Muscle of leg (tissue), 11 donors: Measurements from ENCODE around the gene AKAP4. TPM values are rescaled to one million over a fixed set of nuclear protein-coding genes. Genes with fewer than 3 reads are reported as not detected.
A peak's percentile ranks its signal among the peaks of the same experiment; 100 is the strongest.

Experiments used
- DNase-seq: peaks from one replicate; pipeline ENCODE4 v3.0.0; 2013
- H3K27ac ChIP-seq: one replicate; pipeline ENCODE4 v1.5.1; 2013; ENCODE audit warnings: mild to moderate bottlenecking, low read length, control low read depth
- H3K27me3 ChIP-seq: one replicate; pipeline ENCODE4 v1.6.1; 2013; ENCODE audit warnings: low read length; ENCODE audit not compliant: control insufficient read depth, insufficient read depth
- H3K36me3 ChIP-seq: one replicate; pipeline ENCODE4 v1.6.1; 2013; ENCODE audit warnings: low read length; ENCODE audit not compliant: control insufficient read depth, insufficient read depth
- H3K4me1 ChIP-seq: one replicate; pipeline ENCODE4 v1.6.1; 2013; ENCODE audit warnings: low read length; ENCODE audit not compliant: control insufficient read depth, insufficient read depth
- H3K4me3 ChIP-seq: one replicate; pipeline ENCODE4 v1.5.1; 2013; ENCODE audit warnings: low read length, control low read depth
- H3K9me3 ChIP-seq: replicated peaks from 2 replicates; pipeline ENCODE4 v1.6.1; 2013; ENCODE audit warnings: low read depth, low read length; ENCODE audit not compliant: control insufficient read depth
- WGBS: methylation state at CpG from one replicate; pipeline ENCODE4 v1.1.5; 2013; ENCODE audit warnings: missing lambda C conversion rate; ENCODE audit not compliant: insufficient coverage; 5-methylcytosine and 5-hydroxymethylcytosine counted together
- polyA plus RNA-seq, 8 donors: library from polyadenylated mRNA; unstranded; fragments of 120-200 nt; gene quantifications; one replicate each; pipeline versions ENCODE4 v1.2.1 to v1.2.3, GENCODE V29; 2013; ENCODE audit warnings: inconsistent platforms in 1 of 8, low replicate concordance in 1 of 8; ENCODE audit not compliant: insufficient read length in 8 of 8, insufficient read depth in 1 of 8
- total RNA-seq: library from RNA; stranded (reverse); fragments of 120-200 nt; gene quantifications from one replicate; pipeline ENCODE4 v1.2.4, GENCODE V29; 2013

The AKAP4 gene
- total and polyA plus RNA-seq, 9 donors: 0.47 to 1.9 (median 0.72) TPM

DNA sequence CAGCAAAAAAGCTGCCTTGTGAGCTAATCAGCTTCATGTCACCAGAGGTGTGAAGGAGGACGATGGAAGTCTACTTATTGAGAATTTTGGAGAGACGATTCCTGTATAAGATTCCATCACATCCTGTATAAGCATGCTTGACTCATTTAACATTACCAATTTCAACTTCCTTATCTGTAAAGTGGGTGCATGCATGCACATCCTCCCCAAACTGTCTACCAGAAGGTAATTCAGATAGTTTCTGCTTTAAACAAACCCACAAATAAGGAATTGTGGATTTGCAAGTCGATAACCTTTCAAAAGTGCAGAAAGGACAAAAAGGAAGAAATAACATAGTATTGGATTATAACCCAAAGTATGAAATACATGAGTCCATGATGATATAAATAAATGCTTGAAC, 31.1 kb downstream of the AKAP4 start:
- H3K4me1 ChIP-seq: no peaks in the 10 kb centered on the region
- no peak for DNase-seq
- WGBS: no CpG with 5 or more reads among the region's 3 CpGs
- H3K4me3 ChIP-seq: no peak overlapping the region
- no peak overlapping the region for H3K27ac ChIP-seq
- no peaks in the 10 kb centered on the region for H3K9me3 ChIP-seq
- H3K27me3 ChIP-seq: peaks cover 24% of the 10 kb centered on the region
- no peaks in the 10 kb centered on the region for H3K36me3 ChIP-seq

DNA sequence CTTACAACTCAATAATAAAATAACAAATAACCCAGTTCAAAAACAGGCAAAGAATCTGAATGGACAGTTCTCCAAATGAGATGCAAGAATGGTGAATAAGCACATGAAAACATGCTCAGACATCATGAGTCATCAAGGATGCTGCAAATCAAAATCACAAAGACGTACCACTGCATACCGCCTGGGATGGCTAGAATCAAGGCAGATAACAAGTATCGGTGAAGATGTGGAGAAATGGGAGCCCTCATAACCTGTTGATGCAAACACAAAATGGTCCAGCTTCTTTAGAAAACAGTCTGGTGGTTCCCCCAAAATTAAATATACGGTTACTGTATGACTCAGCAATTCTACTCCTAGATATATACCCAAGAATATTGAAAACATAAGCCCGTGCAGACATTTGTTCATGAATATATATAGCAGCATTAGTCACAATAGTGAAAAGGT, 32.5 kb downstream of the AKAP4 start:
- no peak for DNase-seq
- no peaks in the 10 kb centered on the region for H3K36me3 ChIP-seq
- no peaks in the 10 kb centered on the region for H3K4me1 ChIP-seq
- H3K9me3 ChIP-seq: no peaks in the 10 kb centered on the region
- no CpG with 5 or more reads among the region's 5 CpGs for WGBS
- H3K27me3 ChIP-seq: peaks cover 21% of the 10 kb centered on the region
- H3K27ac ChIP-seq: no peak overlapping the region
- no peak overlapping the region for H3K4me3 ChIP-seq

DNA sequence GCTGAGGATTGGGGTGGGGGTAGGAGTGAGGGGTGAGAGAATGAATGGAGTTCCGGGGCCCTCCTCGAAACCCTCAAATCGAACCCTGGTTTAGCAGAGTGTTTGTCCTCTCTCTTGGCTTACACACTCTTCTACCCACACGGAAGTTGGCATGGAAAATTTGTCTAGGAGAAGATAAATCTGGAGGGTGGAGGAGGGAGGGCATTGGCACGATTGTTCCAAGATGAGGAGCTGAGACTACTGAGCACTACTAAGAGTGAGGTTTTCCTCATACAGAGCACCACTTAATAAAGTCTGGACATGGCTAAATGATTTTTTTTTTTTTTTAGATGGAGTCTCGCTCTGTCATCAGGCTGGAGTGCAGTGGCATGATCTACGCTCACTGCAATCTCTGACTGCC, 33.4 kb downstream of the AKAP4 start:
- WGBS: 100% methylated on average over 2 of the region's 7 CpGs
- Histone ChIP-seq H3K27me3 (peaks cover 17% of the 10 kb centered on the region), H3K36me3 (no peaks in the 10 kb centered on the region), H3K9me3 (no peaks in the 10 kb centered on the region), H3K4me3 (no peak overlapping the region), H3K27ac (no peak overlapping the region), H3K4me1 (no peaks in the 10 kb centered on the region)
- DNase-seq: no peak

DNA sequence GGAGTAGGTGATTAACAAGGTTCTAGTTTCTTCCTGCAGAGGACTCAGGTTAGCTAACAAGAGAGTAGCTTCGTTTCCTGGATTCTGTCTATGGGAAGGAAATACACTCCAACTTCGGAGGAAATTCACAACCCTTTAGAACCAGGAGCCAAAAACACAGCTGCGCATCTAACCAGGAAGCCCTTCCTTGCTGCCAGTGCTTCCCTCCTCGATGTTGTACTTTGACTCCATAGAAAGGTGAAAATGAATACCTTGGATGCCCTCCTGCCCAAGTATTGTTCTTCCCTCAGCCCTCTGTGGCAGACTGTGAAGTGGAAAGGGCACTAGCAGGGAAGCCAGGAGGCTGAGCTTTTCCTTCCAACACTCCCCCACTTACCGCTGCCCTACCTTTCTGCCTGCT, 35.1 kb downstream of the AKAP4 start:
- Histone ChIP-seq H3K9me3 (no peaks in the 10 kb centered on the region), H3K4me3 (no peak overlapping the region), H3K27ac (no peak overlapping the region), H3K27me3 (peaks cover 14% of the 10 kb centered on the region), H3K4me1 (no peaks in the 10 kb centered on the region), H3K36me3 (no peaks in the 10 kb centered on the region)
- DNase-seq: no peak
- WGBS: no CpG with 5 or more reads among the region's 5 CpGs

DNA sequence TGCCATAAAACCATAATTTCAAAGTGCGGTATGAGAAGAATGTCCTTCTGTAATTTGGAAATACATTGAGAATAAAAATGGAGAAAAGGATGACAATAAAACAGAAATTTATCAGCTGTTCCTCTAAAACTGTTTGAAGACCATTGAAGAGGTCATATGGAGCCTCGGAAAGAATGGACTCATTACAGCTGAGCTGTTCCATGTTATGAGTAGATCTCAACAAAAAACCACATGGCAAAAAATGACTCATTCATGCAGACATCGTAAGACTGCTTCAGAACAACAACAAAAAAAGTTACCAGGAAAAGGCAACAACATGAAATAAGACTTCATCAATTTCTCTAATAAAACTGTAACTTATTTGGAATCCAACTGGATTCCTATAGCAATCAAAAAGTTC, 39.7 kb downstream of the AKAP4 start:
- Histone ChIP-seq H3K4me1 (no peaks in the 10 kb centered on the region), H3K36me3 (no peaks in the 10 kb centered on the region), H3K27ac (no peak overlapping the region), H3K9me3 (no peaks in the 10 kb centered on the region), H3K27me3 (peaks cover 11% of the 10 kb centered on the region), H3K4me3 (no peak overlapping the region)
- DNase-seq: no peak
- 60% methylated on average over 1 of the region's 3 CpGs for WGBS

DNA sequence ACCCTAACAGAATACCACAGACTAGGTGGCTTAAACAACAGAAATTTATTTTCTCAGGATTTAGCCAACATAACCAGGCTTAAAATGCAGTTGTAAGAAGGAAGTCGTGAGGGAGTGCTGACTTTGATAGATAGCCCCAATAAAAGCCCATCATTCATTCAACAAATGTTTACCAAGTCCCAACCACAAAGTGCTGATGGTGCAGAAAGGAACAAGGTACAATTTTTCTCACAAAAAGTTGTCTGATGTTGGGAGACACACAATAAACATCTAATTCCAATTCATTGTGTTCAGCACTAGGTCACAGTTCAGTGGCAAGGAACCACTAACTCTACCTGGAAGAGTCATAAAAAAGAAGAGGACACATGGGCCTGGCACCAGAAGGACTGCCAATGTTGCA, 42.2 kb downstream of the AKAP4 start:
- no peaks in the 10 kb centered on the region for H3K4me1 ChIP-seq
- H3K27ac ChIP-seq: no peak overlapping the region
- no CpG with 5 or more reads among the region's 1 CpG for WGBS
- H3K4me3 ChIP-seq: no peak overlapping the region
- DNase-seq: no peak
- peaks cover 8% of the 10 kb centered on the region for H3K27me3 ChIP-seq
- no peaks in the 10 kb centered on the region for H3K36me3 ChIP-seq
- H3K9me3 ChIP-seq: no peaks in the 10 kb centered on the region

DNA sequence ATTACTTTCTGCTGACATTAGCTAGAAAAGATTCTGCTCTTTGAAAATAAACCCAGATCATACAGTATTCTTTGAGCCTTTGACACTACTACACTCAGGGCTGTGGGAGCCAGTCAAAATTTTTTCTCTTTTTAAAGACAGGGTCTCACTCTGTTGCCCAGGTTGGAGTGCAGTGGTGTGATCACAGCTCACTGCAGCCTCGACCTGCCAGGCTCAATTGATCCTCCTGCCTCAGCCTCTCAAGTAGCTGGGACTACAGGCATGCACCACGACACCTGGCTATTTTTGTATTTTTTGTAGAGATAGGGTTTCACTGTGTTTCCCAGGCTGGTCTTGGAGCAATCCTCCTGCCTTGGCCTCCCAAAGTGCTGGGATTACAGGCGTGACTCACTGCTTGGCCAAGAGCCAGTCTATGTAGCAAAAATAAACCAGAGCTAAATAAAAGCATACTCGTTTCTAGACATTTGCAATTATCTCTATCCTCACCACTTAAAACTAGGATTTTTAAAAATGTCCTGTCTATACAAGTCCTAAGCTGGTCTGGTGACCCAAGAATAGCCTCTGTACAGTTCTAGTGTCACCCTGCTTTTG, 43.2 kb downstream of the AKAP4 start:
- peak; percentile 50 for DNase-seq
- H3K27ac ChIP-seq: peak overlapping the region; percentile 17
- H3K36me3 ChIP-seq: no peaks in the 10 kb centered on the region
- no peak overlapping the region for H3K4me3 ChIP-seq
- H3K27me3 ChIP-seq: peaks cover 9% of the 10 kb centered on the region
- no peaks in the 10 kb centered on the region for H3K4me1 ChIP-seq
- 50% methylated on average over 1 of the region's 4 CpGs for WGBS
- H3K9me3 ChIP-seq: no peaks in the 10 kb centered on the region

DNA sequence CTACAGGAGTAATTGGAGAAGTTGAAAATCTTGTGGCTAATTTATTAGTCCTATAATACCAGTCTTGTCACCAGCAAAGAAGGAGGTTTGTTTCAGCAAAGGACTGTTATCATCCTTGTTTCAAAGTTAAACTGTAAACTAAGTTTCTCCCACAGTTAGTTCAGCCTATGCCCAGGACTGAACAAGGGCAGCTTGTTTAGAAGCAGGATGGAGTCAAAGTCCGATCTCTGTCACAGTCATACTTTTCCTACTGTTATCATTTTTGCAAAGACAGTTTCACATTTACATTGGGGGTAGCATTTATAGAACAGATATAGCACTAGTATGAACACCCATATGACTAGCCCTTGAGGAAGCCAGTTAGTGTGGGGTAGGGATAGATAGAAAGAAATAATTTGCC, 46.4 kb downstream of the AKAP4 start:
- Histone ChIP-seq H3K4me3 (no peak overlapping the region), H3K27me3 (peaks cover 21% of the 10 kb centered on the region), H3K27ac (no peak overlapping the region), H3K36me3 (no peaks in the 10 kb centered on the region), H3K9me3 (no peaks in the 10 kb centered on the region), H3K4me1 (no peaks in the 10 kb centered on the region)
- no peak for DNase-seq
- WGBS: no CpG with 5 or more reads among the region's 1 CpG

DNA sequence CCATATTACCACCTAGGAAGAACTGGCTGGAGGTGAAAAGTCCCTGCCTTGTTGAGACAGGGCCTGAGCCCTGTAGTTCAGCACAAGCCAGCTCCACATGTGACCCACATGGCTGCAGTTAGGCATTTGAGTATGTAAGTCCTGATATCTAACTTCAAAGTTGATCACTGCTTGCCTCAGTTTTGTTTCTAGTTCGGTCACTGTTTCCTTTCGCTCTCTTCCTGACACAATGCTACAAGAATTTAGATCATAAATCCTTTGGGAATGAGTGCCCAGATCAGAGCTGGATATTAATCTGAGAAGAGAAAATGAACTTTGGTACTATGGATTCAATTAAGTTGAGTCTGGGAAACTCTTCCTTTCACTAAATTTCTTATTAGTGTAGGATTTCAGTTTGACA, 48.4 kb downstream of the AKAP4 start:
- WGBS: no CpG with 5 or more reads among the region's 2 CpGs
- Histone ChIP-seq H3K27me3 (peaks cover 21% of the 10 kb centered on the region), H3K4me3 (no peak overlapping the region), H3K27ac (peak overlapping the region; percentile 16), H3K36me3 (no peaks in the 10 kb centered on the region), H3K4me1 (no peaks in the 10 kb centered on the region), H3K9me3 (no peaks in the 10 kb centered on the region)
- DNase-seq: peak; percentile 56

DNA sequence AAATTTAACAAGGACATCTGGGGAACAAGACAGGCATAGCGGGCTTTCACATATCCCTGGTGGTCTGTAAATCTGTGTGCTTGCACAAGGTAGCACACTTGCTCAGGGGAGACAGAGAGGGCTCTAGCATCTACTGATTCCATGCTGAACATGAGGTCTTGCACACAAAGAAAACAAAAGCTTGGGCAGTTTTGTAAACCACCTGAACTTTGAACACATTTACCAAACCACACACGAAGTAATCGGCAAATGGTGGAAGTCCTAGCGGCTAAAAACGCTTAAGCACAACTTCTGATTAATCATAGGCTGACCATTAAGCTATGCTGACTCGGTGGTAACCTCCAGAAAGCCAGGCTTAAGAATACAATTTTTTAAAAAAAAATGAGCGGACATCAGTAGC, 52.8 kb downstream of the AKAP4 start:
- H3K27ac ChIP-seq: no peak overlapping the region
- no peak overlapping the region for H3K4me3 ChIP-seq
- no peaks in the 10 kb centered on the region for H3K36me3 ChIP-seq
- H3K9me3 ChIP-seq: no peaks in the 10 kb centered on the region
- DNase-seq: no peak
- 100% methylated on average over 2 of the region's 7 CpGs for WGBS
- H3K4me1 ChIP-seq: no peaks in the 10 kb centered on the region
- H3K27me3 ChIP-seq: peaks cover 19% of the 10 kb centered on the region
